Measurements from ENCODE around the gene CLSTN1. TPM values are rescaled to one million over a fixed set of nuclear protein-coding genes. Genes with fewer than 3 reads are reported as not detected.

Gene CLSTN1
- polyA plus RNA-seq, 1 of the 3 experiments (the other 2 are of a cell fraction), result 59.6 TPM

DNA sequence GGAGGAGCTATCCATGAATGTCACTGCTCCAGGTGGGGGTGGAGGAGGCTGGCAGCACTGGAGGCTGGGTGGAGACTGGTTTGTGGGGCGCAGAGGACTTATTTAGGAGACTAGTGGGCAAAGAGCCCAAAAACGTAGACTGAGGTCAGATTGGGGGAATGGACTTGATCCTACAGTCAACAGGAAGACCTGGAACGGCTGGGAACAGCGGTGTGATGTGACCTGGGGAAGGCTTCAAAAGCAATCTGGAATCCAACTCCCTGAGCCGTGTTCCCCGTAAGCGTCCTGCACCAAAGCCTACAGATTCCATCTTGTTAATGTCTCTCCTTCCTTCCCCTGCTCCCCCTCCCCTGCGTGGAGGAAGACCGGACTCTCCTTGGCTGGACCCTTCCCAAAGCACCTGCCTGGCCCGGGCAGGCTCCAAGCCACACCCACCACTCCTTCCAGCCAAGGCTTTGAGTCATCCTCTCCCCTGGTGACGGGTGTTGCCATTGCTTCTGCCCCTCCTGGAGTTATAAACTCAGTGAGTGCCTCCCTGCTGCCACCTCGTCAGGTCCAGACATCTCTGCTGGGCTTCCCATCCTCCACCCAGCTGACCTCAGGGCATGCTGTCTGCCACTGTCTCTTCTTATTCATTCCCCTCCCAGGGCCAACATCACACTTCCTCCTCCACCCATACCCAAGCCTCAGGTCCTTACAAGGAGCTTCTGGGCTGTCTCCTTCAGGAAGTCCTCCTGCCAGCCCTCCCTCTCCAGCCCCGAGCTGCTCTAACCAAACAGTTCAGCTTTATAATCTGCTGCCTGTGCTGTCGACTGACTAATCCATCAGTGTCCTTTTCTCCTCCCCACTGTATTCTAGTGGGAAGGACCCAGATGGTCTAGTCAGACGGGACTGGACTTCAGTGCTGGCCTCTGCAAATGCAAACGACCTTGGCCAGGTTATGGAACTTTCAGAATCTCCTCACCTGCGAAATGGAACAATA, 1.6 kb upstream of the CLSTN1 start:
- Histone ChIP-seq H3K27ac (ENCODE audit: low read depth in 2 of 2, low read length in 1 of 2) (peak overlapping the region in 1 of 2 experiments; percentile 35; a peak in 2 of 4 replicates), H3K79me2 (ENCODE audit: insufficient read depth) (peaks cover 26% of the 10 kb centered on the region), H2AFZ (ENCODE audit: low read depth) (peak overlapping the region; percentile 68; the same call in 1 of the 2 replicates), H3K9me2 (no peaks in the 10 kb centered on the region), H3K4me1 (ENCODE audit: control insufficient read depth in 1 of 2, insufficient read depth in 2 of 2, low read depth in 1 of 2, low read length in 1 of 2) (peaks cover 0 to 21% of the 10 kb centered on the region in 2 experiments; a peak in 3 of 4 replicates), H3K9me3 (no peaks in the 10 kb centered on the region), H3F3A (replicated peaks; ENCODE audit: insufficient read depth) (peaks cover 27% of the 10 kb centered on the region), H3K4me3 (ENCODE audit: low read depth in 2 of 2, low read length in 1 of 2) (no peak overlapping the region), H4K20me1 (ENCODE audit: insufficient read depth) (peaks cover 22% of the 10 kb centered on the region), H3K4me2 (0 out of 2 replicates have a peak overlapping the region, but pooled peaks have one; percentile 47), H3K27me3 (ENCODE audit: insufficient read depth) (no peaks in the 10 kb centered on the region), H3K36me3 (replicated peaks in 1 of 2; ENCODE audit: control insufficient read depth in 1 of 2, insufficient read depth in 2 of 2, low read length in 1 of 2) (no peaks in the 10 kb centered on the region), H3K9ac (no peak overlapping the region)
- no peak for TF ChIP-seq FOXM1 (IDR thresholded peaks at IDR 0.05; ENCODE audit: low read depth)
- TF ChIP-seq GABPA (IDR thresholded peaks at IDR 0.05; ENCODE audit: low read depth), result no peak
- TF ChIP-seq FOSL2 (IDR thresholded peaks at IDR 0.05; ENCODE audit: borderline replicate concordance, low read depth), result peak; percentile 16; the same call in 1 of the 2 replicates
- no peak for TF ChIP-seq TAF1 (IDR thresholded peaks at IDR 0.05; ENCODE audit: borderline replicate concordance, low read depth, low read length)
- TF ChIP-seq RAD21 (IDR thresholded peaks at IDR 0.05; ENCODE audit: low read length), result no peak
- no peak for TF ChIP-seq YY1 (IDR thresholded peaks at IDR 0.05; ENCODE audit: low read depth)
- no peak for TF ChIP-seq RXRA (IDR thresholded peaks at IDR 0.05; ENCODE audit: borderline replicate concordance, low read depth)
- TF ChIP-seq EZH2phosphoT487 (IDR thresholded peaks at IDR 0.05; ENCODE audit: borderline replicate concordance, low read depth), result no peak
- no peak for TF ChIP-seq MEF2A (IDR thresholded peaks at IDR 0.05; ENCODE audit: borderline replicate concordance, low read depth)
- peak; percentile 10 for TF ChIP-seq CHD2 (IDR thresholded peaks at IDR 0.05; ENCODE audit: low read length, partially characterized antibody)
- TF ChIP-seq, protein P1, sequence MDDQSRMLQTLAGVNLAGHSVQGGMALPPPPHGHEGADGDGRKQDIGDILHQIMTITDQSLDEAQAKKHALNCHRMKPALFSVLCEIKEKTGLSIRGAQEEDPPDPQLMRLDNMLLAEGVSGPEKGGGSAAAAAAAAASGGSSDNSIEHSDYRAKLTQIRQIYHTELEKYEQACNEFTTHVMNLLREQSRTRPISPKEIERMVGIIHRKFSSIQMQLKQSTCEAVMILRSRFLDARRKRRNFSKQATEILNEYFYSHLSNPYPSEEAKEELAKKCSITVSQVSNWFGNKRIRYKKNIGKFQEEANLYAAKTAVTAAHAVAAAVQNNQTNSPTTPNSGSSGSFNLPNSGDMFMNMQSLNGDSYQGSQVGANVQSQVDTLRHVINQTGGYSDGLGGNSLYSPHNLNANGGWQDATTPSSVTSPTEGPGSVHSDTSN (IDR thresholded peaks at IDR 0.05), result peak; percentile 21; the same call in 1 of the 2 replicates
- TF ChIP-seq, protein P2, sequence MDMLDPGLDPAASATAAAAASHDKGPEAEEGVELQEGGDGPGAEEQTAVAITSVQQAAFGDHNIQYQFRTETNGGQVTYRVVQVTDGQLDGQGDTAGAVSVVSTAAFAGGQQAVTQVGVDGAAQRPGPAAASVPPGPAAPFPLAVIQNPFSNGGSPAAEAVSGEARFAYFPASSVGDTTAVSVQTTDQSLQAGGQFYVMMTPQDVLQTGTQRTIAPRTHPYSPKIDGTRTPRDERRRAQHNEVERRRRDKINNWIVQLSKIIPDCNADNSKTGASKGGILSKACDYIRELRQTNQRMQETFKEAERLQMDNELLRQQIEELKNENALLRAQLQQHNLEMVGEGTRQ (IDR thresholded peaks at IDR 0.05; ENCODE audit: borderline replicate concordance, low read depth, low read length), result no peak
- TF ChIP-seq, protein P3, sequence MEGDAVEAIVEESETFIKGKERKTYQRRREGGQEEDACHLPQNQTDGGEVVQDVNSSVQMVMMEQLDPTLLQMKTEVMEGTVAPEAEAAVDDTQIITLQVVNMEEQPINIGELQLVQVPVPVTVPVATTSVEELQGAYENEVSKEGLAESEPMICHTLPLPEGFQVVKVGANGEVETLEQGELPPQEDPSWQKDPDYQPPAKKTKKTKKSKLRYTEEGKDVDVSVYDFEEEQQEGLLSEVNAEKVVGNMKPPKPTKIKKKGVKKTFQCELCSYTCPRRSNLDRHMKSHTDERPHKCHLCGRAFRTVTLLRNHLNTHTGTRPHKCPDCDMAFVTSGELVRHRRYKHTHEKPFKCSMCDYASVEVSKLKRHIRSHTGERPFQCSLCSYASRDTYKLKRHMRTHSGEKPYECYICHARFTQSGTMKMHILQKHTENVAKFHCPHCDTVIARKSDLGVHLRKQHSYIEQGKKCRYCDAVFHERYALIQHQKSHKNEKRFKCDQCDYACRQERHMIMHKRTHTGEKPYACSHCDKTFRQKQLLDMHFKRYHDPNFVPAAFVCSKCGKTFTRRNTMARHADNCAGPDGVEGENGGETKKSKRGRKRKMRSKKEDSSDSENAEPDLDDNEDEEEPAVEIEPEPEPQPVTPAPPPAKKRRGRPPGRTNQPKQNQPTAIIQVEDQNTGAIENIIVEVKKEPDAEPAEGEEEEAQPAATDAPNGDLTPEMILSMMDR (IDR thresholded peaks at IDR 0.05), result no peak
- TF ChIP-seq JUND (IDR thresholded peaks at IDR 0.05), result no peak
- no peak for TF ChIP-seq RCOR1 (IDR thresholded peaks at IDR 0.05; ENCODE audit: low read length)
- DNase-seq, result no peak
- CTCF ChIA-PET, result interaction anchor here (0.8 to 1.4 kb wide), 4 partner anchors 10 to 208 kb away, joined by 3 to 6 read pairs (median 3); no protein-coding TSS in a partner anchor
- 58% methylated on average over 14 of the region's 17 CpGs for WGBS (ENCODE audit: low lambda C conversion rate)
- POLR2A ChIA-PET, result no interaction called here

Measured in SK-N-SH (cell line).